Esophagus muscularis mucosa (tissue), 4 donors: ENCODE measurements around the gene RFC1. TPM values are rescaled to one million over a fixed set of nuclear protein-coding genes. Genes with fewer than 3 reads are reported as not detected.

Experiments used
- DNase-seq: peaks from one replicate; pipeline ENCODE4 v3.0.0-alpha.2; 2017; ENCODE audit errors: extremely low spot score
- H3K27ac ChIP-seq, 4 donors: fragments of 200-600 bp; sonication (generic); replicated peaks in 1 of 4; 1 replicate in 3 of 4; 2 replicates in 1 of 4; pipeline ENCODE4 v1.5.1; 2016 to 2019; ENCODE audit warnings: mild to moderate bottlenecking in 1 of 4
- H3K27me3 ChIP-seq, 4 donors: fragments of 200-600 bp; sonication (generic); one replicate each; pipeline versions ENCODE4 v1.5.1 to v1.6.0; 2016 to 2019
- H3K36me3 ChIP-seq, 4 donors: fragments of 200-600 bp; sonication (generic); one replicate each; pipeline ENCODE4 v1.5.1; 2016 to 2019
- H3K4me1 ChIP-seq, 4 donors: fragments of 200-600 bp; sonication (generic); one replicate each; pipeline ENCODE4 v1.5.1; 2016 to 2019
- H3K4me3 ChIP-seq, 4 donors: fragments of 200-600 bp; sonication (generic); 1 replicate in 2 of 4; 2 replicates in 2 of 4; pipeline ENCODE4 v1.5.1; 2016 to 2019; ENCODE audit warnings: mild to moderate bottlenecking in 4 of 4, moderate library complexity in 1 of 4
- H3K9me3 ChIP-seq, 4 donors: fragments of 200-600 bp; sonication (generic); 1 replicate in 3 of 4; 2 replicates in 1 of 4; pipeline ENCODE4 v1.5.1; 2016 to 2019
- CTCF ChIP-seq, 3 experiments: fragments of 200-600 bp in 2 of 3; fragments of 450-650 bp in 1 of 3; sonication (generic) in 2 of 3; IDR thresholded peaks; one replicate each; pipeline ENCODE4 v1.5.1; 2017 to 2019; ENCODE audit warnings: antibody characterized with exemption in 3 of 3, mild to moderate bottlenecking in 2 of 3, moderate library complexity in 1 of 3
- EP300 ChIP-seq: sonication (generic); formaldehyde crosslinking; IDR thresholded peaks from one replicate; pipeline ENCODE4 v1.6.1; 2017; ENCODE audit warnings: antibody characterized with exemption
- POLR2A ChIP-seq: fragments of 450-650 bp; IDR thresholded peaks from one replicate; pipeline ENCODE4 v1.6.1; 2017; ENCODE audit warnings: antibody characterized with exemption, moderate library complexity, mild to moderate bottlenecking, low read depth
- POLR2AphosphoS5 ChIP-seq, 2 donors: sonication (generic); formaldehyde crosslinking; IDR thresholded peaks; one replicate each; pipeline ENCODE4 v1.6.1; 2017; ENCODE audit warnings: antibody characterized with exemption in 2 of 2
- WGBS: methylation state at CpG from one replicate; pipeline ENCODE4 v1.1.5; 2018; 5-methylcytosine and 5-hydroxymethylcytosine counted together
- intact Hi-C: fragments of 100-400 bp; cut with DNase I; formaldehyde crosslinking; loops from one replicate; pipeline ENCODE4 v1.15.1; 2023
- total RNA-seq, 4 donors: library from RNA; depleted of rRNA; stranded (reverse); fragments of >200 nt; gene quantifications; one replicate each; pipeline versions ENCODE4 v1.1.0 to v1.2.1, GENCODE V29; 2016

Gene RFC1
- total RNA-seq, 4 donors from 2014 or later: 30.6 to 37.4 (median 33.9) TPM

DNA sequence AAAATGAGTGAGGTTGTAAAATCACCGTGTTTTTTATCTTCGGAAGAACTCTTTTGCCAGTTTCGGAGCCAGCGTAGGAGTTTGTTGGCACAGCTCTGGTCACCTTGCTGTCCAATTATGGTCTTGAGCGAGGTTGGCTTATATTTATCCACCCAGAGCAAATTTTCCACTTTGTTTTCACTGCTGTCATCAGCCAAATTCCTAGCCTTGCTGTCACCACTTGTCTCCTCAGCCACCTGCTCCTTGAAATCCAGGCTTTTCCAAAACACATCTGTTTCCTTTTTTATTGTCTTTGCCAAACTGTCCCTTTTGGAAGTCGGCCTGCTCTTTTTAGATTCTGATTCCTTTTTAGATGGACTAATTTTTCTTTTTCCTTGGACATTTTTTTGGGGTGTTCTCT lies 57.6 kb downstream of the RFC1 start:
- DNase-seq: no peak
- Histone ChIP-seq H3K4me3 (no peak overlapping the region), H3K27ac (peak overlapping the region in 1 of 4 donors; percentile 40), H3K4me1 (peaks cover 0 to 8% (median 3%) of the 10 kb centered on the region in 4 donors), H3K9me3 (no peaks in the 10 kb centered on the region), H3K27me3 (no peaks in the 10 kb centered on the region), H3K36me3 (peaks cover 5 to 81% (median 40%) of the 10 kb centered on the region in 4 donors)
- intact Hi-C loops: no loop called here
- TF ChIP-seq POLR2A: no peak
- TF ChIP-seq CTCF (IDR thresholded peaks at IDR 0.05): no peak
- TF ChIP-seq POLR2AphosphoS5 (IDR thresholded peaks at IDR 0.05): no peak
- WGBS: 61% methylated on average over 6 of the region's 6 CpGs

GRCh38 chr4:39305912-39306677 lies 60.1 kb downstream of the RFC1 start:
- intact Hi-C loops: no loop called here
- TF ChIP-seq EP300: no peak
- TF ChIP-seq POLR2A: no peak
- TF ChIP-seq CTCF (IDR thresholded peaks at IDR 0.05): no peak
- TF ChIP-seq POLR2AphosphoS5 (IDR thresholded peaks at IDR 0.05): no peak
- Histone ChIP-seq H3K9me3 (no peaks in the 10 kb centered on the region), H3K36me3 (peaks cover 15 to 84% (median 45%) of the 10 kb centered on the region in 4 donors), H3K4me3 (no peak overlapping the region), H3K27ac (no peak overlapping the region), H3K4me1 (peaks cover 0 to 8% (median 3%) of the 10 kb centered on the region in 4 donors), H3K27me3 (no peaks in the 10 kb centered on the region)
- WGBS: 82% methylated on average over 14 of the region's 14 CpGs
- DNase-seq: no peak

DNA sequence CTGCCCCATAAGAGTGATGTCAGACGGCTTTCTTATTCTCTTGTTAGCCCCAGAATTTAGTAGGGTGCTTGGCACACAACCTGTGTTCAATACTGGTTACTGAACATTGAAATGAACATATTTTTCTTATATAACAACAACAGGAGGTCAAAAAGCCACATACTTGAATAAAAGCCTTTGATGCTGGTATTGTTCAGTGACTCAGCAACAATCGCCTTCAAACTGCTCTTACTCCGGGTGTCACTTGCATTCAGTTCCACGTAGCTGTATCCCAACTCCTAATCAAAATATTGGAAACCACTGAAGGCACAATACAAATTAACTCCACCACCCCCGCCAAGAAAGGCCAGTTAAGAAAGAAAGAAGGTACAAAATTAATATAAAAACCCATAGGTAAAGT lies 61.5 kb downstream of the RFC1 start:
- WGBS: 92% methylated on average over 5 of the region's 5 CpGs
- H3K9me3 ChIP-seq: no peaks in the 10 kb centered on the region
- H3K36me3 ChIP-seq: peaks cover 19 to 85% (median 48%) of the 10 kb centered on the region in 4 donors
- peaks cover 0 to 8% (median 3%) of the 10 kb centered on the region in 4 donors for H3K4me1 ChIP-seq
- H3K4me3 ChIP-seq: no peak overlapping the region
- peak; percentile 19 for DNase-seq
- no peak for TF ChIP-seq EP300
- TF ChIP-seq CTCF (IDR thresholded peaks at IDR 0.05): no peak
- no peak for TF ChIP-seq POLR2AphosphoS5 (IDR thresholded peaks at IDR 0.05)
- no peak for TF ChIP-seq POLR2A
- no peak overlapping the region for H3K27ac ChIP-seq
- intact Hi-C loops: no loop called here
- no peaks in the 10 kb centered on the region for H3K27me3 ChIP-seq

GRCh38 chr4:39303871-39304270 lies 62.3 kb downstream of the RFC1 start:
- DNase-seq: peak; percentile 17
- H3K4me3 ChIP-seq: no peak overlapping the region
- 91% methylated on average over 3 of the region's 3 CpGs for WGBS
- peaks cover 0 to 8% (median 3%) of the 10 kb centered on the region in 4 donors for H3K4me1 ChIP-seq
- H3K27ac ChIP-seq: no peak overlapping the region
- no peak for TF ChIP-seq CTCF (IDR thresholded peaks at IDR 0.05)
- peaks cover 21 to 93% (median 53%) of the 10 kb centered on the region in 4 donors for H3K36me3 ChIP-seq
- no peaks in the 10 kb centered on the region for H3K9me3 ChIP-seq
- intact Hi-C loops: no loop called here
- H3K27me3 ChIP-seq: no peaks in the 10 kb centered on the region

GRCh38 chr4:39302901-39303300 lies 63.3 kb downstream of the RFC1 start:
- intact Hi-C loops: no loop called here
- peaks cover 25 to 93% (median 59%) of the 10 kb centered on the region in 4 donors for H3K36me3 ChIP-seq

More at GRCh38 chr4:39302901-39303300, 63.3 kb downstream of the RFC1 start:
- H3K4me1 ChIP-seq: no peaks in the 10 kb centered on the region
- TF ChIP-seq POLR2AphosphoS5 (IDR thresholded peaks at IDR 0.05) (no peak), POLR2A (no peak), EP300 (no peak), CTCF (IDR thresholded peaks at IDR 0.05) (no peak)
- H3K9me3 ChIP-seq: no peaks in the 10 kb centered on the region
- H3K27me3 ChIP-seq: no peaks in the 10 kb centered on the region
- no peak overlapping the region for H3K27ac ChIP-seq
- WGBS: 86% methylated on average over 1 of the region's 1 CpG
- DNase-seq: peak; percentile 24
- no peak overlapping the region for H3K4me3 ChIP-seq
